NCI-H82 treated with DMSO at 0.1 percent for 48 hours (cell line): ENCODE data around the gene PLEKHG3.
A peak's percentile ranks its signal among the peaks of the same experiment; 100 is the strongest.
"Not testable (repeated sequence)": the region's sequence is repeated elsewhere in the genome, so short reads cannot be mapped to it uniquely, and the experiment has no call there.

ENCODE experiments used
- DNase-seq: peaks from one replicate; lab custom pipeline; 2025; ENCODE audit not compliant: unreplicated experiment; lab: John Stamatoyannopoulos, UW

Gene PLEKHG3

DNA sequence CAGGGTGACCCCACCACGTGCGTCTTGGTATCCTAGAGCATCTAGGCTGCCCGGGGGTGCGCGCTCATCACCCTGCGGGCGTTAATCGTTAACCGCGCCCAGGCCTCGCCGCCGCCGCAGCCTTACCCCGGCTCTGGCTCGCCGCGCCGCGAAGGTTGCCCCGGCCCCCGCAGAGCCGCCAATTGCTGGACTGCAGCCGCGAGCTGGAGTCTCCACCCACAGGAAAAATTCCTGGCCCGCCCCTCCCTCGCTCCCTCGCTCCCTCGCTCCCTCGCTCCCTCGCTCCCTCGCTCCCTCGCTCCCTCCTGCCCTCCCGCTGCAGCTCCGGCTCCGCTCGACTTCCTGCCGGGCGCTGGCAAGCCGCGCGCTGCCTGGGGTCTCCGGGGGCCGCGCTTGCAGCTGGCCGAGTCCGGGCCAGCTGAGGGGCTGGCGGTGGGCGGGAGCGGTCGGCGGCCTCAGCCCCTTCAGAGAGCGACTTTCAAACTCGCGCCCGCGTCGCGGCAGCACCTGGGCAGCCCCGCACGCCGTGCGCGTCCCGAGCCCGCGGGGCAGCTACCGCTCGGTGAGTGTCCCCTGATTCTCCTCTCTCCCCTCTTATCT is at the start of gene PLEKHG3:
Gene PLEKHG3 (plus strand): TSS at position 282 of the 600 bp plus-strand sequence. CDS start 23,208 bp downstream, outside the sequence.
- DNase-seq, result no peak

DNA sequence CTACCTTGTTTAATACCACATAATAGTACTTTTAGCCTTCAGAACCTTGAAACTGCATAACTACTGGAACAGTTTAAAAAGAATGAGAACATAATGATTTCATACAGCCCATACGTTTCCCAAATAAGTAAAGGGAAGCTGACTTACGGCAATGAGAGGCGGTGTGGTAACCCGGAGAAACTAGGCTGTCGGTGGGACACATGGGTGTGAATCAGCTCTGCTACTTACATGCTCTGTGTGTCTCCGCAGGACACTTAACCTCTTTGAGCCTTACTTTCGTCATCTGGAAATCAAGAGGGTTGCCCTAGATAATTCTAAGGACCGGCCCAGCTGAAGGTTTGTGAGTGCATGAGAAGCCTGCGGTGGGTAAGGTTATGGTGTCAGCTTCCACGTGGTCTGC is 49.3 kb upstream of the PLEKHG3 start:
- DNase-seq, result no peak

DNA sequence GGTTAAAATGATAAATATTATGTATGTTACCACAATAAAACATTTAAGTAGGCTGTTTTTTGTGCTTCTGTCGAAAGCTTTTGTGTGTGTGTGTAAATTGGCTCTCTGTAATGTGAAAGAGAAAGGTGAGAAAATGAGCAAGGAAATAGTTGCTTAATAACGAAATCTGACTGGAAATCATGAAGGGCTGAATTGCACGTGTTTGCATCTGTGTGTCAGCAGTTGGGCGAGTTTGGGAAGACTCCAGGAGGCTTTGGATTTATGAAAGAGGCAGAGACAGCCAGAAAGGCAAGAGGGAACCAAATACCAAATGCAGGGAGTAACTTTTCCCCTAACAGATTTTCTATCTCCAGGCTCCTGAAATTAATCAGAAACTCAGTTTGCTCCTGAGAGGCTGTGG is 47.2 kb upstream of the PLEKHG3 start:
- DNase-seq, result no peak

DNA sequence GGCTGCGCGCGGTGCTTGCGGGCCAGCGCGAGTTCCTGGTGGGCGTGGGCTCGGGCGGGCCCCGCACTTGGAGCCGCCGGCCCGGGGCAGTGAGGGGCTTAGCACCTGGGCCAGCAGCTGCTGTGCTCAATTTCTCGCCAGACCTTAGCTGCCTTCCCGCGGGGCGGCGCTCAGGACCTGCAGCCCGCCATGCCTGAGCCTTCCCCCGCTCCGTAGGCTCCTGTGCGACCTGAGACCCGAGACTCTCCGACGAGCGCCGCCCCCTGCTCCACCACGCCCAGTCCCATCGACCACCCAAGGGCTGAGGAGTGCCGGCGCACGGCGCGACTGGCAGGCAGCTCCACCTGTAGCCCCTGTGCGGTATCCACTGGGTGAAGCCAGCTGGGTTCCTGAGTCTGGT is 46.0 kb upstream of the PLEKHG3 start:
- DNase-seq, result no peak

DNA sequence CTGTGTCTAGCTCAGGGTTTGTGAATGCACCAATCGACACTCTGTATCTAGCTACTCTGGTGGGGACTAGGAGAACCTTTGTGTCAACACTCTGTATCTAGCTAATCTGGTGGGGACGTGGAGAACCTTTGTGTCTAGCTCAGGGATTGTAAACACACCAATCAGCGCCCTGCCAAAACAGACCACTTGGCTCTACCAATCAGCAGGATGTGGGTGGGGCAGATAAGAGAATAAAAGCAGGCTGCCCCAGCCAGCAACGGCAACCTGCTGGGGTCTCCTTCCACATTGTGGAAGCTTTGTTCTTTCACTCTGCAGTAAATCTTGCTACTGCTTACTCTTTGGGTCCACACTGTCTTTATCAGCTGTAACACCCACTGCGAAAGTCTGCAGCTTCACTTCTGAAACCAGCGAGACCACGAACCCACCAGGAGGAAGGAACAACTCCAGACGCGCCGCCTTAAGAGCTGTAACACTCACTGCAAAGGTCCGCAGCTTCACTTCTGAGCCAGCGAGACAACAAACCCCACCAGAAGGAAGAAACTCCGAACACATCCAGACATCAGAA is 45.4 kb upstream of the PLEKHG3 start:
- DNase-seq, result not testable (repeated sequence)

DNA sequence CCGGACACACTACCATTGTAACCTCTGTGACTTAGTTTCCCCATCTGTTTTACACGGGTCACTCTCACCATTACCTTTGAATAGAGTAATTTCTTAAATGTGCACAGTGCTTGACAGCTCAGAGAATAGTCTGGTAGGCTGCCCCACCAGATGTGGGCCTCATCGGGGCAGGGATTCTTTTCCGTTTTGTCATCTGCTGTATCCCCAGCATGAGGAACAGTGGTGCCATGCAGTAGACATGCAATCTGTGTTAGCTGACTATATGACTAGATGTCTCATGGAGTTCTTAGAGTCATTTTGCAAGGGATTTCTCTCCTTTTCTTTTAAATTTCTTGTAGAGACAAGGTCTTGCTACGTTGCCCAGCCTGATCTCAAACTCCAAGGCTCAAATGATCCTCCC is 44.9 kb upstream of the PLEKHG3 start:
- DNase-seq, result no peak

DNA sequence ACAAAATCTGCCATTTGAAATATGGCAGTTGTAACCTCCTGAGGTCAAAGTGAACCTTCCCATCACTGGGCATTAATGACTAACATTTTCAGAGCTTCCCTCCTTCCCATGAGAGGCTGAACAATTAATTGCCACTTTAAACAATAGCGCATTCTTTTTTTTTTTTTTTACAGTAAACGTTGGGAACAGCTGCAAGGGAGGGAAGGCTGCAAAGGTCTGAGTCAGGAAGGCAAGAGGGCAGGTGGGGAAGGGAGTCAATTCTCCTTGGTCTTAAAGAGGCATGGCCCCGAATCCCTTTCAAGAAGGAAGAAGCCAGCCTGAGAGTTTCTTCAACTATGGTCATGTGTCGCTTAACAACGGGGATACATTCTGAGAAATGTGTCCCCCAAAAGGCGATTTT is 41.0 kb upstream of the PLEKHG3 start:
- no peak for DNase-seq

DNA sequence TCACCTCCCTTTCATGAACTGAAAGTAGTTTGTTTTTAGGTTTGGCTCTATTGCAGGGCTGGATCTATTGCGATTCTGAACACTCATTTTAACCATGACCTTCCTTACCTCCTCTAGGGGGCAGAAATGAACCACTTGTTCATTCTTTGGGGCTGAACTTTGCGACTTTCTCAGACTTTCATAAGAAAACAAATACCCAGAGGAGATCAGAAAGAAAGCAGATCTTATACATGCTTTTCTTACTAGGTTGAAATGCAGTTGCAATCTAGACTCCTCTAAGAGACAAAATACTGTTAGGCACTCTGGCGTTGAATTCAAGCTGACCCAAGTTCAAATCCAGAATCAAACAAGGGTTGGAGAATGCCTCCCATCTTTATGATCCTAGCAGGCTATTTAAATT is 32.6 kb upstream of the PLEKHG3 start:
- peak; percentile 7 for DNase-seq

DNA sequence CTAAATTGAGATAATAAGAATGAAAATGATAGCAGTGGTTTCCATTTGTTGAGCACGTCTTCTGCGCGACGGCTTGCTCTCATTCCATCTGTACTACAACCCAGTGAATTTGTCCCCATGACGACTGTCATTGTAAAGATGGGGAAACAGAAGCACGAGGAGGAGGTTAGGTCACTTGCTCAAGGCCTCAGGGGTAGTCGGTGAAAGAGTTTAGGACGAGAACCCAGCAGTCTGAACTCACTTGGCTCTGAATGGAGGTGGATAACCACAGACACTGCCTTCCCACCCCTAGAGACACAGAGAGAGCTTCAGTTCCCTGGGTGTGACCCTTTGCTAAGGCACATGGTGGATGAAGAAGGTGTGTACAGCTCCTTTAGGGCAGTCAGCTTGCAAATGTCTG is 30.9 kb upstream of the PLEKHG3 start:
- no peak for DNase-seq

DNA sequence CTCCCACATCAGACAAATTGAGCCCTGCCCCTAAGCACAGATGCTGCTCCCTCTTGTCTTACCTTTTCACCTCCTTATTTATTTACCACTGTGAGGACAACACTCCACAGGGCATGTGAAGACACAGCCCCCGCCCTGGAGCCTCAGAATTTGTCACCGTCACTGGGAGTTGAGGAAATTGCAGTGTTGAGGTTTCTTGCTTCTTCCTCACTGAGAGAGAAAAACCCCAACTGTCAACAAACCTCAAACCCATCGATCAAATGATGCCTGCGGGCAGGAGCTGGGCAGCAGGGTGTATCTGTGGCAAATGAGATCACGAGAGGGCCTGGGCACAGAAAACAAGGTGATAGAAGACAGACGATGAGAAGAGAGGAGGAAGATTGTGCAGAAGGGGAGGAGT is 30.5 kb upstream of the PLEKHG3 start:
- DNase-seq, result no peak

DNA sequence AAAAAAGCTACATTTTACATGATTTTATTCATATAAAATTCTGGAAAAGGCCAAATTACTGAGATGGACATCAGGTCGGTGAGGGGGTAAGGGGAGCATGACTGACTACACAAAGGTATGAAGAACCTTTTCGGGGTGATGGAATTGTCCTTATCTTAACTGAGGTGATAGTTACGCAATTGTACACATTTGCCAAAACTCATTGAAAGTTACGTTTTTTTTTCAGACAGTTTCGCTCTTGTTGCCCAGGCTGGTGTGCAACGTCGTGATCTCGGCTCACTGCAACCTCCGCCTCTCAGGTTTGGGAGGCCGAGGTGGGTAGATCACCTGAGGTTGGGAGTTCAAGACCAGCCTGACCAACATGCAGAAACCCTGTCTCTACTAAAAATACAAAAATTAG is 29.4 kb upstream of the PLEKHG3 start:
- DNase-seq, result no peak

DNA sequence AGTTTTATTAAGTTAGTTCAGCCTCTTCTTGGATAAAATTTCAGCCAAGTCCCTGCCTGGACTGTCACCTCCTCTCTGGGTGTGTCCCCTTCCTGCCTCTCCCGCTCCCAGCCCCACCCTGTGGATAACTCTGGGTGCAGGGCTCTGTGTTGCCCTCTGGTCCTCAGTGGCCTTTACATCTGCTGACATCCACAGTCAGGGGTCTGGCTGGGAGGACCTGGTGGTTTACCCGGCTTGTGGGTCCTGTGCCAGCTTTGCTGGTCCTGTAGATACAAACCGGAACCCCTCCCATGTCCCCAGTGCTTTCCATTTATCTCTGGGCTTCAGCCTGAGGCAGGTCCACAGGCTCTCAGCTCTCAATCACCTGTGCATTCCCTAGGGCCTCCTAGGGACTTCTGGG is 28.9 kb upstream of the PLEKHG3 start:
- DNase-seq, result no peak

DNA sequence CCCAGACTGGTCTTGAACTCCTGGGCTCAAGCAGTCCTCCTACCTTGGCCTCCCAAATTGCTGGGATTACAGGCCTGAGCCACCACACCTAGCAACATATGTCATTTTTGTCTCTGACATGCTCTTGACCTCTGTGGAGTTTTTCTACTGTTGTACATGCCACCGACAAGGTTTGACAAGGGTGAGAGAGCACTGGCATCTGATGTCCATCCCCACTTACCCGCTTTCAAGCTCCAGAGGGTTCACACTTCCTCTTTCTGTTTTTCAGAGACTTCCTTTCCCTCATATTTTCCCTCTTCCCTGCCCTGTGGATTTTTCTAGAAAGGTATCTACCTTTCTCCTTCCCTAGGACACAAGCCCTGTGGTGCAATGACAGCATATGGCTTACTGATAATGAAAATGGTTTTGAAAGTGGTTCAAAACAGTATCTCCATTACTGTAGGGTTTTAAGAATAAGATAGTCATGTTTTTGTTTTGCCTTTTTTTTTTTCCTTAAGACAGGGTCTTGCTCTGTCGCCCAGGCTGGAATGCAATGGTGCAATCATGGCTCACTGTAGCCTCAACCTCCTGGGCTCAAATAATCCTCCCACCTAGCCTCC is 27.7 kb upstream of the PLEKHG3 start:
- DNase-seq, result no peak

DNA sequence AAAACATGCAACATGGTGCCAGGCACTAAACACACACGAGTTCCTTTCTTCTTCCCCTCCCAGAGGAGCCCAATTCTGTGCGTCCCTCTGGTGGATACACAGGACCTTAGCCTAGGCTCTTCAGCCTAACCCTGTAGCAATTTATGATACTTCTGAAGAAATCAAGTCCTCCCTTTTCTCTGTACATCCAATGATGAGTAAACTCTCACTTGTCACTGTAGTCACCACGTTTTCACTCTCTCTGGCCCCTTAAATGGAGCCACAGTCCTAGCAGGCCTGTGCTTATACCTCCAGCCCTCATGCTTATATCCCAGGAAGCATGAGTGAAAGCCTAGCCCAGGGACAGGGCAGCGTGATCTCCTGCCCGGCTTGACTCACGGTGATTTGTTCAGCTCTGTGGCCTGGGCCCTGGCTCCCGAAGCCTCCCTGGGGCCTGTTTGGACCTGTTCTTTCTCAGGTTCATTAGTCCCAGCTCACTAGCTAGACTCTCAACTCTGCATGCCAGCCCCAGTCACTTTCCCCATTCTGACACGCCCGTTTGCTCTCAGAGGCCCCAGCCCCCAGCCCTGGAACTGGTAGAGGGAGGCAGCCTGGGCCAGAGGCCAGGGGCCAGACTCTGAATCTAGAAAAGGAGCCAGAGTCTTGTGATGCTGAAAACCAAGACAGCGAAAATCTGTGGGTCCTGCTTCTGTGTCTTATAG is 24.1 kb upstream of the PLEKHG3 start:
- DNase-seq, result no peak

DNA sequence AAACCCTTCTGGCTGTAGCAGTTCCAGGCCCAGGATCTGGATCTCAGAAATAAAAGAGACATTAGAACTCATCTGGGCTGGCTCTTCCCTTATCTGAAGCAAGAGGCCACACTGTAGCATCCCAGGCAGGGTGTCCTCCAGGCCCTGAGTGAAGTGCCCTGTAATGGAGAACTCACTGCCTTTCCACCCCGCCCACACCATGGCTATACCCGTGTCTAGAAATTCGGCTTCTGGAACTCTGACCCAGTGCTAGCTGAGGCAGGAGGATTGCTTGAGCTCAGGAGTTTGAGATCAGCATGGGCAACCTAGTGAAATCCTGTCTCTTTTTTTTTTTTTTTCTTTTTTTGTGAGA is 23.5 kb upstream of the PLEKHG3 start:
- DNase-seq, result no peak

DNA sequence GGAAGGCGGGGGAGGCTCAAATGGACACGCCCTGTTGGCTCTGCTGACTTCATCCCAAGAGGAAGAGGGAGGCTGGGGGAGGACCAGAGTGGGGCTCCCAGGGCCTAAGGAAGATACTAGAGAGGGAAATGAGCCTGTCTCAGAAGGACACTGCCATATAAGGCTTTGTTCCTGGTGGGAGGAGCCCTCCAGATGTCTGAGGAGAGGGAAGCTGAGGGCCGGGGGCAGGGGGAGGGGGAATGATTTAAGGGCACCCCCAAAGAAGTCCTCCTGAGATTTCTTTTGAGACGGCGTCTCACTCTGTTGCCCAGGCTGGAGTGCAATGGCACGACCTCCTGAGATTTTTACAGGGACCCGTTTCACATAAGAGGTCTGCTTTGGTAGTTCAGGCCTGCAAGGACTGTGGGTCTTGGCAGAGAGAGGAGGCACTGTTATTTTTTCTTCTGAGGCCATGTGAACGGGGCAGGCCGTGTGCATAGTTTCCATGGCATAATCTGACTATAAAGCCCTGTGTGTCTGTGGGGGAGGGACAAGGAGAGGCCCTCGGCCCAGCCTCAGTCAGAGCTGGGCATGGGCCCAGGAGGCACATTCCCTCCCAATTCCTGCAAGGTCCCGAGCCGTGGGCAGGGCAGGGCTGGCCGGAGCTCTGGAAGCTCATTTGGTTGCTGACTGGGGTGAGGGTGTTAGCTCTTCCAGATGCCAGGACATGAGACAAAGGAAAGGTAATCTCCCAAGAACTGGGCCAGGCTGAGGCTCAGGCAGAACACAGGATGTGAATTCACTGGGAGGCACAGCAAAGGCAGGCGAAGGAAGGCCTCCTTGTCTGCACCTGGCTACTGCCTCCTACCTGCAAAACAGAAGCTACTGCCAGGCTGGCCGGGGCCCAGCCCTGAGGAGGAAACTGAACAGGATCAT is 22.2 kb upstream of the PLEKHG3 start:
- no peak for DNase-seq

DNA sequence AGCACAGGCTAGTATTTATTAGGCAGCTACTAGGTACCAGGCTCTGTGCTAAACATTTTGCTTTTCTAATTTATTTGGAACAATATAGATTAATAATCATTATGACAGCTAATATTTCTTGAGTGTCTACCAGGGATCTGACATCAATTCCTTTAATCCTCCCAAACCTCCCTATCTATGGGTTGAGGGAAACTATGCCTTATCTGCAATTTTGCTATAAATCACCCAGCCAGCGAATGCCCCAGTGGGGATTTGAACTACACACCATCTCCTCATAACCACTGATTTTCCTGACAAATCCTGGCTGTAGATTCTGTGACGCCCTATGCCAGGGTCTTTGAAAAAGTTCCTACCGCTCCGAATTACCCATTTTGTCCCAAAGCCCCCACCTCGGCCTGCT is 21.4 kb upstream of the PLEKHG3 start:
- no peak for DNase-seq

DNA sequence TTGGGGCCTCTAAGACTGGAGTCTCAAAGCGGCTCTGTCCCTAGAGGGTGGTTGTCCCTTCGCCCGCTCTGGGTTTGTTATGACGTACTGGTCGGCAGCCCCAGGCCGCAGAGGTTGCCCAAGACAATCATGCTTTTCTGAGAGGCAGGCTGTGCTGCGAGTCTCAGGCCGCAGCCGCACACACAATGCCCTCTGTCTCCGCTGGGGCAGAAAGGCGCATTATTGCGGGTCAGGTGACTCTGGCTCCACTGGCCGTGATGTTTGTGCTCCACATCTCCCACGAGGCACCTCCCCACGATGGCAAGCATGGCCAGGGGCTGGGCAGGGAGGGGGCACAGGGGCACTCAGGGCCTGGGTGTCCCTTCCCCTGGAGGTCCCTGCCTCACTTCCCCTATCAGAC is 21.0 kb upstream of the PLEKHG3 start:
- DNase-seq, result no peak

DNA sequence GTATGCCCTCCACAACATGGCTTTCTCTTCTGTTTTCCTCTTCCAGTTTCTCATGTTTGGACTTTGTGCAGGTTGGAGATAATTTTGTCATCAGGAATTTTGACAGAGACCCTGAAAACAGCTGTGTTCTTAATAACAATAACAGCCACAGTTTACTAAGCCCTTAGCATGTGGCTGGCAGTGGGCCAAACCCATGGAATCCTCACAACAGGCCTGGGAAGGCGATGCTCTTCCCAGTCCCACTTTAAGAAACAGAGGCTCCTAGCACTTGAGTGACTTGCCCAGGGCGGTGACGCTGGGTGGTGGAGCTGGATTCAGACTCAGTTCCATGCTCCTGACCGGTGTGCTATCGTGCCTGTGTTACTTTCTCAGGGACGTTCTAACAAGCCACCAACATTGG is 20.1 kb upstream of the PLEKHG3 start:
- no peak for DNase-seq

DNA sequence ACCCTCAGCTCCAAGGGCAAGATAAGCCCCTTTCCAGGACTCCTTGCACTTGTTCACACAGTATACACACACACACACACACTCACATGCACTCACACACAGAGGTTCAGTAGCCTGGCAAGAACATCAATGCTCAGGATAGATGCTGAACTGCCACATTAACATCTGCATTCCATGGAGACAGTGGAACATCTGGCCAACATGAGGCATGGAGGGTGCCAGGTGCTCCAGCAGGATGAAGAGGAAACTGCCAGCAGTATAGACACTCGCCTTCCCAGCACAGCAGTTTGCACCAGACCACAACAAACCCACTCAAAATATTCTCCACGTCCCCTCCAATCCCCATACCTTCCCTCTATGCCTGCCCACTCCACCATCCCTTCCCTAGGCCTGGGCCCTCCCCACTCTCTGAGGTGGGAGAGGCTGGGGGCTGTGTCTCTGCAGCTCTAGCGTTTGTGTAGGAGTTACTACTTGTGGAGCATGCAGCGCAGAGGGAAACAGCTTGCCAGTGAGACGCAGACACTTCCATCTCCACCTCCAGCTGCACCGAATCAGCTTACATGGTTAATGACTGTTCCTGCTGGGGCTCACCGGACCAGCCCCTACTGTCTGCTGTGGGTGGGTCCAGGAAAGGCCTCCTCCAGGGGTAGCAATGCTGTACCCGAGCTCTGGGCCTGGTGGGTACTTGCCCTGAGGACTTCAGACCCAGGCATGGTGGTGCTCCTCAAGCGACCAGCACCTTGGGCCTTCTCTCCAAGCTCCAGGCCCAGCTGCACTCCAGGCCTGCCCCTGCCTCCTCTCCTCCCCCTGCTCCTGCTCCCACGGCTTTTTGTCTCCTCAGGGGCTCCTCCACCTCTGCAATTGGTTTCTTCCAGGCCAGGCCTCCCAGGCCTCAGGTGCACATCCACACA is 18.6 kb upstream of the PLEKHG3 start:
- DNase-seq, result no peak
